ENCODE measurements around the gene MOB3C.

The MOB3C gene

GRCh38 chr1:46638921-46639320 lies 22.3 kb upstream of the MOB3C start:
- DNase-seq (ENCODE audit: low read depth in 2 of 2): no peak

- DNase-seq (ENCODE audit: low read depth in 2 of 2): no peak
These were observed 21.0 kb upstream of the MOB3C start for GRCh38 chr1:46637444-46638083.

GRCh38 chr1:46635205-46635604 lies 18.6 kb upstream of the MOB3C start:
- no peak for DNase-seq (ENCODE audit: low read depth in 2 of 2)

GRCh38 chr1:46630719-46631118 lies 14.1 kb upstream of the MOB3C start:
- no peak for DNase-seq (ENCODE audit: low read depth in 2 of 2)

GRCh38 chr1:46623743-46624644 lies 7.4 kb upstream of the MOB3C start:
- DNase-seq (ENCODE audit: low read depth in 2 of 2): no peak

- DNase-seq (ENCODE audit: low read depth in 2 of 2): no peak
These were observed 5.7 kb upstream of the MOB3C start for GRCh38 chr1:46622344-46622743.

GRCh38 chr1:46621930-46622329 lies 5.3 kb upstream of the MOB3C start:
- DNase-seq (ENCODE audit: low read depth in 2 of 2): no peak

- no peak for DNase-seq (ENCODE audit: low read depth in 2 of 2)
These were observed 3.1 kb upstream of the MOB3C start for GRCh38 chr1:46619656-46620258.

- DNase-seq (ENCODE audit: low read depth in 2 of 2): no peak
These were observed 2.3 kb upstream of the MOB3C start for GRCh38 chr1:46618754-46619415.

GRCh38 chr1:46617833-46618232 lies 1.2 kb upstream of the MOB3C start:
- DNase-seq (ENCODE audit: low read depth in 2 of 2): no peak

- DNase-seq (ENCODE audit: low read depth in 2 of 2): no peak
These were observed 643 bp upstream of the MOB3C start for GRCh38 chr1:46617108-46617800.

GRCh38 chr1:46615735-46616134 lies 876 bp downstream of the MOB3C start:
- DNase-seq (ENCODE audit: low read depth in 2 of 2): no peak

- no peak for DNase-seq (ENCODE audit: low read depth in 2 of 2)
These were observed 1.5 kb downstream of the MOB3C start for GRCh38 chr1:46615088-46615487.

- no peak for DNase-seq (ENCODE audit: low read depth in 2 of 2)
These were observed 2.0 kb downstream of the MOB3C start for GRCh38 chr1:46614604-46614984.

GRCh38 chr1:46613661-46614603 lies 2.7 kb downstream of the MOB3C start:
- DNase-seq (ENCODE audit: low read depth in 2 of 2): peak in 1 of 2 experiments; percentile 14

GRCh38 chr1:46612937-46613660 lies 3.5 kb downstream of the MOB3C start:
- DNase-seq (ENCODE audit: low read depth in 2 of 2): no peak

- no peak for DNase-seq (ENCODE audit: low read depth in 2 of 2)
These were observed 4.9 kb downstream of the MOB3C start for GRCh38 chr1:46611691-46612221.

GRCh38 chr1:46607345-46608130 lies 9.1 kb downstream of the MOB3C start:
- no peak for DNase-seq (ENCODE audit: low read depth in 2 of 2)

Data from fibroblast of skin of left quadriceps (primary cell).